A549 treated with CORT108297 at 1 μM for 4 hours (cell line): ENCODE results near the gene DUSP16. TPM values are rescaled to one million over a fixed set of nuclear protein-coding genes. Genes with fewer than 3 reads are reported as not detected.

Experiments
- total RNA-seq: library from RNA; stranded (reverse); fragments of 200-300 nt; extraction: Qiagen RNA extraction; gene quantifications from 5 replicates; pipeline ENCODE4 v1.2.3, GENCODE V29; 2022

Gene DUSP16, protein sequence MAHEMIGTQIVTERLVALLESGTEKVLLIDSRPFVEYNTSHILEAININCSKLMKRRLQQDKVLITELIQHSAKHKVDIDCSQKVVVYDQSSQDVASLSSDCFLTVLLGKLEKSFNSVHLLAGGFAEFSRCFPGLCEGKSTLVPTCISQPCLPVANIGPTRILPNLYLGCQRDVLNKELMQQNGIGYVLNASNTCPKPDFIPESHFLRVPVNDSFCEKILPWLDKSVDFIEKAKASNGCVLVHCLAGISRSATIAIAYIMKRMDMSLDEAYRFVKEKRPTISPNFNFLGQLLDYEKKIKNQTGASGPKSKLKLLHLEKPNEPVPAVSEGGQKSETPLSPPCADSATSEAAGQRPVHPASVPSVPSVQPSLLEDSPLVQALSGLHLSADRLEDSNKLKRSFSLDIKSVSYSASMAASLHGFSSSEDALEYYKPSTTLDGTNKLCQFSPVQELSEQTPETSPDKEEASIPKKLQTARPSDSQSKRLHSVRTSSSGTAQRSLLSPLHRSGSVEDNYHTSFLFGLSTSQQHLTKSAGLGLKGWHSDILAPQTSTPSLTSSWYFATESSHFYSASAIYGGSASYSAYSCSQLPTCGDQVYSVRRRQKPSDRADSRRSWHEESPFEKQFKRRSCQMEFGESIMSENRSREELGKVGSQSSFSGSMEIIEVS
- total RNA-seq, result 9.6 to 13.8 TPM (median 12.5 TPM) in 5 replicates

DNA sequence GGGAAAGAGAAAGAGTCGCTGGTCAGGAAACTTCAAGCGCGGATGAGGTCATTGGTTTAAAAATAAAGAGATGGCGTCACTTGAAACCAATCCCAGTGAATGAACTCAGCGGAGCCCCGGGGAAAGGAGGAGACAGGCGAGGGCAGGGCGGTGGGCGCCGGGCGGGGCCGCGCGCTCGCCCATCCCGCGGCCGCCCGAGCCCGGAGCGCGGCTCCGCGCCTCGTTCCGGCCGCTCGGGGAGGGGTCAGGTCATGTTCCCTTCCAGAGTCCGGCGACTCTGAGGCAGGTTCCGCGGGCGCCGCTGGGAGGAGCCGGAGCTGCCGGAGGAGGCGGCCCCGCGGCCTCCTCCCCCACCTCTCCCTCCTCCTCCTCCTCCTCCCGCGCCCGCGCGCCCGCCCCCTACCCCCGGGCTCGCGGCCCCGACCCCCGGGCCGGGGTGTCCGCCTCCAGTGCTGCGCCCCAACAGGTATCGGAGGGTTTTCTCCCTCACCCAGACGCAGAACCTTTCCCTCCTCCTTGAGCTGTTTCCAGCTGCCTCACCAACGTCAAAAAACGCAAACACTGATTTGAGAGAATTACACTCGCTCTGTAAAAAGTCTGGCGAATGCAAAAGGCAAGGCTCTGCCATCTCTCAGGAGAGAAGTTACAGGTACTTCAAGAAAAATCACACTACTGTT lies at the start of gene DUSP16:
DUSP16 (minus strand) TSS at position 279 of the 677 bp plus-strand sequence. CDS start 41,765 bp downstream, outside the sequence.

GRCh38 chr12:12611512-12612306 lies 49.0 kb upstream of the DUSP16 start, which contains the start of gene CREBL2:
CREBL2 (plus strand) TSS chr12:12611876; CDS start chr12:12612173, 297 bp downstream.

Other genes starting within 250 kb of the DUSP16 start
- 3.2 to 4.3 TPM (median 3.9 TPM) in 5 replicates for gene MANSC1, start 212.6 kb downstream of the DUSP16 start, total RNA-seq
- 7.5 to 10.2 TPM (median 8.9 TPM) in 5 replicates for gene BORCS5, start 205.8 kb downstream of the DUSP16 start, total RNA-seq
- gene CREBL2, start 49.0 kb upstream of the DUSP16 start, total RNA-seq, result 18.7 to 23.5 TPM (median 19.7 TPM) in 5 replicates
- 1.0 to 1.3 TPM (median 1.1 TPM) in 5 replicates for gene GPR19, start 133.3 kb upstream of the DUSP16 start, total RNA-seq
- 17.6 to 22.4 TPM (median 19.6 TPM) in 5 replicates for gene CDKN1B, start 154.5 kb upstream of the DUSP16 start, total RNA-seq
- 0.30 to 0.54 TPM (median 0.34 TPM) in 5 replicates for gene APOLD1, start 222.8 kb upstream of the DUSP16 start, total RNA-seq